Hepatocyte (in vitro differentiated cells): ENCODE measurements around the gene SCYGR4. TPM values are rescaled to one million over a fixed set of nuclear protein-coding genes. Genes with fewer than 3 reads are reported as not detected.

Source experiments
- DNase-seq: peaks from one replicate; pipeline ENCODE4 v3.0.0-alpha.2; 2016; ENCODE audit warnings: low spot score
- H2AFZ ChIP-seq: fragments of 200-600 bp; sonication (generic); 2 replicates; pipeline ENCODE4 v1.6.0; 2016; ENCODE audit warnings: antibody characterized with exemption, mild to moderate bottlenecking
- H3K27ac ChIP-seq: fragments of 200-600 bp; sonication (generic); 2 replicates; pipeline ENCODE4 v1.5.1; 2016; ENCODE audit warnings: mild to moderate bottlenecking
- H3K27me3 ChIP-seq: fragments of 200-600 bp; sonication (generic); 2 replicates; pipeline ENCODE4 v1.6.1; 2016
- H3K36me3 ChIP-seq: fragments of 200-600 bp; sonication (generic); replicated peaks from 2 replicates; pipeline ENCODE4 v1.5.1; 2016; ENCODE audit warnings: low read depth; ENCODE audit not compliant: insufficient read depth
- H3K4me1 ChIP-seq: fragments of 200-600 bp; sonication (generic); 2 replicates; pipeline ENCODE4 v1.5.1; 2016; ENCODE audit warnings: mild to moderate bottlenecking, moderate library complexity; ENCODE audit not compliant: insufficient read depth
- H3K4me2 ChIP-seq: fragments of 200-600 bp; sonication (generic); 2 replicates; pipeline ENCODE4 v1.6.0; 2016
- H3K4me3 ChIP-seq: fragments of 200-600 bp; sonication (generic); 2 replicates; pipeline ENCODE4 v1.5.1; 2016; ENCODE audit warnings: mild to moderate bottlenecking
- H3K79me2 ChIP-seq: fragments of 200-600 bp; sonication (generic); 2 replicates; pipeline ENCODE4 v1.6.0; 2017; ENCODE audit warnings: mild to moderate bottlenecking
- H3K9me2 ChIP-seq: fragments of 200-600 bp; sonication (generic); replicated peaks from 2 replicates; pipeline ENCODE4 v1.6.0; 2017; ENCODE audit warnings: mild to moderate bottlenecking; ENCODE audit not compliant: insufficient read depth
- H3K9me3 ChIP-seq: fragments of 200-600 bp; sonication (generic); 2 replicates; pipeline ENCODE4 v1.5.1; 2016; ENCODE audit warnings: low read depth, mild to moderate bottlenecking
- H4K20me1 ChIP-seq: fragments of 200-600 bp; sonication (generic); 2 replicates; pipeline ENCODE4 v1.6.0; 2016; ENCODE audit warnings: mild to moderate bottlenecking; ENCODE audit not compliant: insufficient read depth, poor library complexity, severe bottlenecking
- EZH2 ChIP-seq: fragments of 200-600 bp; sonication (generic); IDR thresholded peaks from 2 replicates; pipeline ENCODE4 v1.6.1; 2016; ENCODE audit warnings: antibody characterized with exemption, mild to moderate bottlenecking, borderline replicate concordance
- EZH2phosphoT487 ChIP-seq: fragments of 200-600 bp; sonication (generic); IDR thresholded peaks from one replicate; pipeline ENCODE4 v1.6.1; 2018; ENCODE audit warnings: antibody characterized with exemption, mild to moderate bottlenecking, low read depth, moderate library complexity; ENCODE audit not compliant: unreplicated experiment, severe bottlenecking
- WGBS: methylation state at CpG from one replicate; pipeline ENCODE4 v1.1.6; 2016; ENCODE audit warnings: low lambda C conversion rate; ENCODE audit errors: missing lambda C conversion rate; 5-methylcytosine and 5-hydroxymethylcytosine counted together
- polyA plus RNA-seq: library from polyadenylated mRNA; unstranded; fragments of >200 nt; fragmentation: Nextera tagmentation; extraction: Ambion mirVana; gene quantifications from 2 replicates; pipeline ENCODE4 v1.2.1, GENCODE V29; 2016
- total RNA-seq: library from RNA; depleted of rRNA; stranded (reverse); fragments of >200 nt; gene quantifications from 2 replicates; pipeline ENCODE4 v1.2.3, GENCODE V29; 2014
- TF ChIP-seq, protein P1 (sequence below): fragments of 200-600 bp; sonication (generic); IDR thresholded peaks from 2 replicates; pipeline ENCODE4 v1.5.1; 2016; ENCODE audit warnings: antibody characterized with exemption, mild to moderate bottlenecking; ENCODE audit not compliant: poor library complexity

SCYGR4 gene
- total and polyA plus RNA-seq, 2 experiments from 2014 or later: not detected

DNA sequence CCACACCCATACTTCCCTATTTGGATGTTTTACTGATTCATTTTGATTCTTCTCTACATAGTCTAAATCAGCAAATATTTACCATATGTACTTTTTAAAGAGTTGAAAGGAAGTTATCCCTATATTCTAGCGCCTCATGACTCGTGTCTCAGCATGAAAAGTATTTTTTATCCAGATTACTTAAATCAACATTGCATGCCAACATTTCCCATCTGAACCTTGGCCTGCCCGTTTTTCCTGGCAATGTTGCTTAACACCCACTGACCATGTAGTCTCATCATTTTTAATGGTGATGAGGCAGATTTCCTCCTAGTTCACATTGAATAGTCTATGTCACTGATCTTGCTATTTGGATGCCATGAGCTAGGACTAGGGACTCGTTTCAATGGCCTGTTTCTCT is 36.1 kb downstream of the SCYGR4 start:
- H3K36me3 ChIP-seq: no peaks in the 10 kb centered on the region
- no peak overlapping the region for H3K27ac ChIP-seq
- no peaks in the 10 kb centered on the region for H3K27me3 ChIP-seq
- TF ChIP-seq, protein P1, sequence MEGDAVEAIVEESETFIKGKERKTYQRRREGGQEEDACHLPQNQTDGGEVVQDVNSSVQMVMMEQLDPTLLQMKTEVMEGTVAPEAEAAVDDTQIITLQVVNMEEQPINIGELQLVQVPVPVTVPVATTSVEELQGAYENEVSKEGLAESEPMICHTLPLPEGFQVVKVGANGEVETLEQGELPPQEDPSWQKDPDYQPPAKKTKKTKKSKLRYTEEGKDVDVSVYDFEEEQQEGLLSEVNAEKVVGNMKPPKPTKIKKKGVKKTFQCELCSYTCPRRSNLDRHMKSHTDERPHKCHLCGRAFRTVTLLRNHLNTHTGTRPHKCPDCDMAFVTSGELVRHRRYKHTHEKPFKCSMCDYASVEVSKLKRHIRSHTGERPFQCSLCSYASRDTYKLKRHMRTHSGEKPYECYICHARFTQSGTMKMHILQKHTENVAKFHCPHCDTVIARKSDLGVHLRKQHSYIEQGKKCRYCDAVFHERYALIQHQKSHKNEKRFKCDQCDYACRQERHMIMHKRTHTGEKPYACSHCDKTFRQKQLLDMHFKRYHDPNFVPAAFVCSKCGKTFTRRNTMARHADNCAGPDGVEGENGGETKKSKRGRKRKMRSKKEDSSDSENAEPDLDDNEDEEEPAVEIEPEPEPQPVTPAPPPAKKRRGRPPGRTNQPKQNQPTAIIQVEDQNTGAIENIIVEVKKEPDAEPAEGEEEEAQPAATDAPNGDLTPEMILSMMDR: no peak
- TF ChIP-seq EZH2 (no peak), EZH2phosphoT487 (no peak)
- H3K4me1 ChIP-seq: no peaks in the 10 kb centered on the region
- peak; percentile 25 for DNase-seq
- no peaks in the 10 kb centered on the region for H4K20me1 ChIP-seq
- WGBS: 56% methylated on average over 4 of the region's 4 CpGs
- H3K4me3 ChIP-seq: no peak overlapping the region
- no peaks in the 10 kb centered on the region for H3K79me2 ChIP-seq
- no peak overlapping the region for H2AFZ ChIP-seq
- H3K9me2 ChIP-seq: no peaks in the 10 kb centered on the region
- no peak overlapping the region for H3K4me2 ChIP-seq
- H3K9me3 ChIP-seq: no peaks in the 10 kb centered on the region

DNA sequence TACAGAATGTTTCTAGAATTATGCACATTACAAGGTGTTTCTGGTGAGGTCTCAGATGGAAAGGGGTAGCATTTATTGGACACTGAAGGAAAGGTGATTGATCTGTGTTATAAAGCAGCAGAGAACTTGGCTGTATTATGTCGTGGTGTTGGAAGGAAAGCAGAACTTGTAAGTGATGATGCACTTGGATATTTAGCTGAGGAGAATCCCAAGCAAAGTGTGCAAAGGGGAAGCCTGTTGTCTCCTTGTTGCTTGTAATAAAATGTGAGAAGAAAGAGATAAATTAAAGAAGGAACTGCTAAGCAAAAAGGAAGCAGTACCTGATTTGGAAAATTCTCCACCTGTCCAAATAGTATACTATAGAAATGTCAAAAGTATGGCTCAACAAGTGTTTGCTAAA is 37.1 kb downstream of the SCYGR4 start:
- 86% methylated on average over 1 of the region's 1 CpG for WGBS
- H3K9me3 ChIP-seq: no peaks in the 10 kb centered on the region
- TF ChIP-seq EZH2phosphoT487 (no peak), EZH2 (no peak)
- TF ChIP-seq, protein P1: no peak

DNA sequence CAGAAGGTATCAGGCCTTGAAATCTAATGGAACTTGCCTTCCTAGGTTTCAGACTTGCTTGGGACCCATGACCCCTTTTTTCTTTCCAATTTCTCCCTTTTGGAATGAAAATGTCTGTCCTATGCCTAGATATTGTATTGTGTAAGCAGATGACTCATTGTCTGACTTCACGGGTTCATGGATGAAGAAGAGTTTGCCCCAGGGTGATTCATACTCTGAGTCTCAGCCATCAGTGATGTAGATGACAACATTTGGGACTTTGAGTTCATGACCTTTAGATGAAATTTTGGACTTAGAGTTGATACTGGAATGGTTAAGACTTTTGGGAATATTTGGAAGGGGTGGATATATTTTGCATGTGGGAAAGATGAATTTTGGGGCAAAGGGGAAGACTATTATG is 38.2 kb downstream of the SCYGR4 start:
- Histone ChIP-seq H3K9me2 (no peaks in the 10 kb centered on the region), H2AFZ (no peak overlapping the region), H3K4me2 (no peak overlapping the region), H3K4me3 (no peak overlapping the region), H3K79me2 (no peaks in the 10 kb centered on the region), H3K9me3 (no peaks in the 10 kb centered on the region), H3K36me3 (no peaks in the 10 kb centered on the region), H3K27me3 (no peaks in the 10 kb centered on the region), H4K20me1 (no peaks in the 10 kb centered on the region), H3K27ac (no peak overlapping the region), H3K4me1 (no peaks in the 10 kb centered on the region)
- TF ChIP-seq, protein P1: no peak
- no peak for TF ChIP-seq EZH2
- TF ChIP-seq EZH2phosphoT487: no peak
- 46% methylated on average over 1 of the region's 1 CpG for WGBS
- peak; percentile 58 for DNase-seq

More for the DNA sequence above, 37.1 kb downstream of the SCYGR4 start:
- H3K4me3 ChIP-seq: no peak overlapping the region
- no peak overlapping the region for H3K27ac ChIP-seq
- no peak for DNase-seq
- no peaks in the 10 kb centered on the region for H4K20me1 ChIP-seq
- no peak overlapping the region for H2AFZ ChIP-seq
- no peaks in the 10 kb centered on the region for H3K27me3 ChIP-seq
- H3K79me2 ChIP-seq: no peaks in the 10 kb centered on the region
- H3K4me2 ChIP-seq: no peak overlapping the region
- no peaks in the 10 kb centered on the region for H3K4me1 ChIP-seq
- no peaks in the 10 kb centered on the region for H3K9me2 ChIP-seq
- H3K36me3 ChIP-seq: no peaks in the 10 kb centered on the region

DNA sequence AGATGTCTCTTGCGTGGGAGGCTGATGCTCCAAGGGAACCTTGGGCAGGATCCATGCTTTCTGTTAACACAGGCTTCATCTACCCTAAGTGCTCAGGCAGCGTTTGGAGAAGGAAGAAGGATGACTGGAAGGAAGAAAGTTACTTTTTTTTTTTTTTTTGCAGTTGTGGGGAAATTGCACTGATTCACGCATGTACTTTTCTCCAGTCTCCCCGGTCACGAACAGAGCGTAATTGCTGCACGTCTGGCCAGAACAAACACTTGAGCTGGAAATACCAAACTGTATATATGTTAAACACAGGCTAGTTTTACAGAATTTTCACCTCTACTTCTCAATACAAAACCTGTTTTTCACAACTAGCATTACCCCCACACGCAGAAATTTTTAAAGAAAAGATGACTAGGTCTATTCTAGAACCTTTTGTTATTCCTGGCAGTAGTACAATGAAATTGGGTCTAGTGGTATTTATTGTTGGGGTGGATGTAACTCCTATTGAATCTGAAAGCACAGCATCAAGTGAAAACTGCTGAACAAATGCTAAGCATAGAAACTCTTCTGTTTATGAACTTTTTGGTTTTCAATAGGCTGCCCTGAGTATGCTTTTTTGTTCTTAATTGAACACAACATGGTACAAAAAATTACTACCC is 40.0 kb downstream of the SCYGR4 start:
- no peak overlapping the region for H3K4me3 ChIP-seq
- peak; percentile 30 for DNase-seq
- H3K4me2 ChIP-seq: no peak overlapping the region
- no peaks in the 10 kb centered on the region for H3K9me3 ChIP-seq
- H3K27me3 ChIP-seq: no peaks in the 10 kb centered on the region
- H3K27ac ChIP-seq: peak overlapping the region; percentile 45
- peaks cover 8% of the 10 kb centered on the region for H3K4me1 ChIP-seq
- TF ChIP-seq EZH2: no peak
- TF ChIP-seq EZH2phosphoT487: no peak
- TF ChIP-seq, protein P1: no peak
- H3K79me2 ChIP-seq: no peaks in the 10 kb centered on the region
- no peaks in the 10 kb centered on the region for H3K36me3 ChIP-seq
- H3K9me2 ChIP-seq: no peaks in the 10 kb centered on the region
- H4K20me1 ChIP-seq: no peaks in the 10 kb centered on the region
- WGBS: 64% methylated on average over 8 of the region's 8 CpGs
- no peak overlapping the region for H2AFZ ChIP-seq
